ENCODE results near the gene LYST.

DNA sequence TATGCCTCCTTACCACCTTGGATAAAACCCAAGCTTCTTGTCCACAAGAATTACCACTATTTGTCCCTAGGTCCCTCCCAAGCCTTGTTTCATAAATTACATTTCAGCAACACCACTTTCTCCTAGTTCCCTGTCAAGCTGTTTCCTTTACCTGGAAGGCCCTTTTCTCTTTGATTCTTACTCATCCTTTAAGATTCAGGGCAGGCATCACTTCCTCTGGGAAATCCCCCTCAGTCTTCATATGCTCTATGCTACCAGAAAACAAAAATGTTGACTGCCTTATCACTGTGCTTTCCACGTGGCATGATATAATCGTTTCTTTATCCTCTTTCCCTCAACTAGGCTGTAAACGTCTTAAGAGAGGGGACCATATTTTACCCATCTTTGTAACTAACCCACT is 102.7 kb downstream of the LYST start:
- TF ChIP-seq, protein P1, sequence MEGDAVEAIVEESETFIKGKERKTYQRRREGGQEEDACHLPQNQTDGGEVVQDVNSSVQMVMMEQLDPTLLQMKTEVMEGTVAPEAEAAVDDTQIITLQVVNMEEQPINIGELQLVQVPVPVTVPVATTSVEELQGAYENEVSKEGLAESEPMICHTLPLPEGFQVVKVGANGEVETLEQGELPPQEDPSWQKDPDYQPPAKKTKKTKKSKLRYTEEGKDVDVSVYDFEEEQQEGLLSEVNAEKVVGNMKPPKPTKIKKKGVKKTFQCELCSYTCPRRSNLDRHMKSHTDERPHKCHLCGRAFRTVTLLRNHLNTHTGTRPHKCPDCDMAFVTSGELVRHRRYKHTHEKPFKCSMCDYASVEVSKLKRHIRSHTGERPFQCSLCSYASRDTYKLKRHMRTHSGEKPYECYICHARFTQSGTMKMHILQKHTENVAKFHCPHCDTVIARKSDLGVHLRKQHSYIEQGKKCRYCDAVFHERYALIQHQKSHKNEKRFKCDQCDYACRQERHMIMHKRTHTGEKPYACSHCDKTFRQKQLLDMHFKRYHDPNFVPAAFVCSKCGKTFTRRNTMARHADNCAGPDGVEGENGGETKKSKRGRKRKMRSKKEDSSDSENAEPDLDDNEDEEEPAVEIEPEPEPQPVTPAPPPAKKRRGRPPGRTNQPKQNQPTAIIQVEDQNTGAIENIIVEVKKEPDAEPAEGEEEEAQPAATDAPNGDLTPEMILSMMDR (IDR thresholded peaks at IDR 0.05; ENCODE audit: poor library complexity), result no peak
- no peak for TF ChIP-seq EZH2 (IDR thresholded peaks at IDR 0.05; ENCODE audit: borderline replicate concordance)

Measured in hepatocyte (in vitro differentiated cells).